ENCODE measurements around the gene RBPMS2.

Gene RBPMS2

GRCh38 chr15:64702816-64703631, 72.4 kb downstream of the RBPMS2 start (continued):
- 0 out of 2 replicates have a peak, but pooled peaks have one; percentile 50 for TF ChIP-seq ZSCAN5A (tag by site-specific recombination; IDR thresholded peaks at IDR 0.05)
- peak; percentile 37; the same call in 1 of the 2 replicates for TF ChIP-seq ZIC2 (tag by site-specific recombination; IDR thresholded peaks at IDR 0.05)
- TF ChIP-seq ZNF121 (tag by site-specific recombination; IDR thresholded peaks at IDR 0.05) = no peak
- TF ChIP-seq ZNF335 (tag by site-specific recombination; conservative IDR thresholded peaks at IDR 0.05) = peak; percentile 86
- TF ChIP-seq ZNF692 (tag by site-specific recombination; IDR thresholded peaks at IDR 0.05) = peak; percentile 97
- TF ChIP-seq REPIN1 (tag by site-specific recombination; IDR thresholded peaks at IDR 0.05; ENCODE audit: low read depth) = peak; percentile 67; the same call in 1 of the 2 replicates
- TF ChIP-seq ZBTB48 (tag by site-specific recombination; IDR thresholded peaks at IDR 0.05) = peak; percentile 34; the same call in 1 of the 2 replicates
- TF ChIP-seq ZBTB20 (tag by site-specific recombination; IDR thresholded peaks at IDR 0.05) = 0 out of 2 replicates have a peak, but pooled peaks have one; percentile 6
- peak; percentile 46; the same call in 1 of the 2 replicates for TF ChIP-seq SP2 (tag by site-specific recombination; IDR thresholded peaks at IDR 0.05)
- TF ChIP-seq GLIS1 (tag by site-specific recombination; IDR thresholded peaks at IDR 0.05) = peak; percentile 92
- TF ChIP-seq ZBTB10 (tag by site-specific recombination; IDR thresholded peaks at IDR 0.05) = peak; percentile 31; the same call in 1 of the 2 replicates
- no peak for TF ChIP-seq ZFP37 (tag by site-specific recombination; IDR thresholded peaks at IDR 0.05)
- peak; percentile 27; the same call in 1 of the 2 replicates for TF ChIP-seq ZNF423 (tag by site-specific recombination; IDR thresholded peaks at IDR 0.05)

GRCh38 chr15:64701482-64702184, 73.8 kb downstream of the RBPMS2 start:
- Histone ChIP-seq H3K4me1 (ENCODE audit: control insufficient read depth, insufficient read depth, low read length) (peaks cover 21% of the 10 kb centered on the region), H3K4me3 (ENCODE audit: low read depth, low read length) (peak overlapping the region; percentile 89), H3K27ac (ENCODE audit: extremely low read depth, low read depth, low read length) (peak overlapping the region; percentile 74; the same call in 1 of the 2 replicates), H3K9me3 (ENCODE audit: control insufficient read depth, insufficient read depth, low read depth, low read length) (no peaks in the 10 kb centered on the region), H3K36me3 (ENCODE audit: control insufficient read depth in 2 of 2, insufficient read depth in 1 of 2, low read length in 2 of 2) (peaks cover 0 to 7% of the 10 kb centered on the region in 2 experiments; a peak in 1 of 3 replicates)
- POLR2A ChIA-PET = interaction anchor here (0.7 kb wide), 1 partner anchor 26 kb away, joined by 7 read pairs; no protein-coding TSS in a partner anchor
- TF ChIP-seq ZNF514 (tag by site-specific recombination; IDR thresholded peaks at IDR 0.05) (no peak), SCRT2 (tag by site-specific recombination; IDR thresholded peaks at IDR 0.05) (peak; percentile 68)
- CTCF ChIA-PET = interaction anchor here (0.5 to 1.8 kb wide), 6 partner anchors 12 to 585 kb away, joined by 3 to 7 read pairs (median 3); no protein-coding TSS in a partner anchor
